Trophoblast cell (in vitro differentiated cells and primary cell): ENCODE data around the gene SPRN.
"Not testable (repeated sequence)": the region's sequence is repeated elsewhere in the genome, so short reads cannot be mapped to it uniquely, and the experiment has no call there.

Experiments
- DNase-seq, 2 donors: peaks; one replicate each; pipeline ENCODE4 v3.0.0-alpha.2; 2016
- H2AFZ ChIP-seq: 2 replicates; pipeline ENCODE4 v1.6.1; 2013; ENCODE audit warnings: low read length, moderate library complexity, mild to moderate bottlenecking; ENCODE audit not compliant: insufficient read depth, poor library complexity
- H2AK5ac ChIP-seq: 2 replicates; pipeline ENCODE4 v1.6.1; 2013; ENCODE audit warnings: mild to moderate bottlenecking, low read length
- H2BK120ac ChIP-seq: 2 replicates; pipeline ENCODE4 v1.6.1; 2013; ENCODE audit warnings: low read length, mild to moderate bottlenecking, moderate library complexity; ENCODE audit not compliant: insufficient read depth, poor library complexity
- H2BK12ac ChIP-seq: 2 replicates; pipeline ENCODE4 v1.6.1; 2013; ENCODE audit warnings: mild to moderate bottlenecking, low read length, moderate library complexity
- H2BK5ac ChIP-seq: 2 replicates; pipeline ENCODE4 v1.6.1; 2013; ENCODE audit warnings: low read length, low read depth, moderate library complexity, mild to moderate bottlenecking; ENCODE audit not compliant: poor library complexity
- H3K14ac ChIP-seq: 2 replicates; pipeline ENCODE4 v1.6.1; 2013; ENCODE audit warnings: mild to moderate bottlenecking, low read length
- H3K18ac ChIP-seq: 2 replicates; pipeline ENCODE4 v1.6.1; 2013; ENCODE audit warnings: mild to moderate bottlenecking, low read length
- H3K23ac ChIP-seq: 2 replicates; pipeline ENCODE4 v1.6.1; 2013; ENCODE audit warnings: low read length
- H3K27ac ChIP-seq: 2 replicates; pipeline ENCODE4 v1.5.1; 2013; ENCODE audit warnings: low read depth, mild to moderate bottlenecking, inconsistent platforms, low read length, moderate library complexity
- H3K27me3 ChIP-seq: 2 replicates; pipeline ENCODE4 v1.6.1; 2013; ENCODE audit warnings: inconsistent platforms, mild to moderate bottlenecking, low read length, moderate library complexity; ENCODE audit not compliant: insufficient read depth
- H3K36me3 ChIP-seq, 2 experiments: 1 replicate in 1 of 2; 2 replicates in 1 of 2; pipeline ENCODE4 v1.6.1; 2013; ENCODE audit warnings: low read length in 2 of 2, mild to moderate bottlenecking in 2 of 2, moderate library complexity in 1 of 2; ENCODE audit not compliant: insufficient read depth in 2 of 2, control insufficient read depth in 1 of 2
- H3K4ac ChIP-seq: 2 replicates; pipeline ENCODE4 v1.6.1; 2013; ENCODE audit warnings: low read depth, mild to moderate bottlenecking, low read length, moderate library complexity
- H3K4me1 ChIP-seq, 2 experiments: 1 replicate in 1 of 2; 2 replicates in 1 of 2; pipeline ENCODE4 v1.6.1; 2013; ENCODE audit warnings: low read length in 2 of 2, mild to moderate bottlenecking in 2 of 2, moderate library complexity in 1 of 2; ENCODE audit not compliant: insufficient read depth in 2 of 2, control insufficient read depth in 1 of 2
- H3K4me2 ChIP-seq: 2 replicates; pipeline ENCODE4 v1.6.1; 2013; ENCODE audit warnings: inconsistent platforms, mild to moderate bottlenecking, low read length, moderate library complexity
- H3K4me3 ChIP-seq: 2 replicates; pipeline ENCODE4 v1.5.1; 2013; ENCODE audit warnings: mild to moderate bottlenecking, low read depth, low read length, inconsistent platforms
- H3K79me1 ChIP-seq: one replicate; pipeline ENCODE4 v1.6.1; 2013; ENCODE audit warnings: low read length
- H3K79me2 ChIP-seq: 2 replicates; pipeline ENCODE4 v1.6.1; 2013; ENCODE audit warnings: low read length, mild to moderate bottlenecking; ENCODE audit not compliant: control insufficient read depth, insufficient read depth, poor library complexity
- H3K9ac ChIP-seq: 2 replicates; pipeline ENCODE4 v1.6.1; 2013; ENCODE audit warnings: mild to moderate bottlenecking, low read length
- H3K9me3 ChIP-seq: 2 replicates; pipeline ENCODE4 v1.6.1; 2013; ENCODE audit warnings: low read depth, mild to moderate bottlenecking, control low read depth, inconsistent platforms, low read length; ENCODE audit not compliant: insufficient read depth
- H4K12ac ChIP-seq: 2 replicates; pipeline ENCODE4 v1.6.1; 2013; ENCODE audit warnings: low read depth, mild to moderate bottlenecking, low read length, moderate library complexity
- H4K8ac ChIP-seq: 2 replicates; pipeline ENCODE4 v1.6.1; 2013; ENCODE audit warnings: low read depth, mild to moderate bottlenecking, low read length, moderate library complexity
- H4K91ac ChIP-seq: one replicate; pipeline ENCODE4 v1.6.1; 2013; ENCODE audit warnings: low read depth, mild to moderate bottlenecking, low read length, moderate library complexity
- WGBS: extraction: QIAGEN DNeasy Blood & Tissue Kit; methylation state at CpG from one replicate; pipeline ENCODE4 v1.1.7; 2013; ENCODE audit warnings: missing lambda C conversion rate; ENCODE audit not compliant: insufficient read length, insufficient coverage; ENCODE audit errors: extremely low coverage; 5-methylcytosine and 5-hydroxymethylcytosine counted together

Gene SPRN

DNA sequence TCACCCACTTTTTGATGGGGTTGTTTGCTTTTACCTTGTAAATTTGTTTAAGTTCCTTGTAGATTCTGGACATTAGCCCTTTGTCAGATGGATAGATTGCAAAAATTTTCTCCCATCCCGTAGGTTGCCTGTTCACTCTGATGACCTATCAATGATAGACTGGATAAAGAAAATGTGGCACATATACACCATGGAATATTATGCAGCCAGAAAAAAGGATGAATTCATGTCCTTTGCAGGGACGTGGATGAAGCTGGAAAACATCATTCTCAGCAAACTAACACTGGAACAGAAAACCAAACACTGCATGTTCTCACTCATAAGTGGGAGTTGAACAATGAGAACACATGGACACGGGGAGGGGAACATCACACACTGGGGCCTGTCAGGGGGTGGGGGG, 44.8 kb upstream of the SPRN start:
- DNase-seq, H4K91ac ChIP-seq, H3K4me1 ChIP-seq, H3K23ac ChIP-seq, H2AFZ ChIP-seq, H3K4me2 ChIP-seq, H3K4ac ChIP-seq, H3K4me3 ChIP-seq, H3K9ac ChIP-seq, H2BK12ac ChIP-seq, H3K18ac ChIP-seq, H3K79me1 ChIP-seq, H2BK5ac ChIP-seq, H3K79me2 ChIP-seq, H2BK120ac ChIP-seq, H3K27me3 ChIP-seq, H4K8ac ChIP-seq, H3K27ac ChIP-seq, H4K12ac ChIP-seq, H2AK5ac ChIP-seq, H3K36me3 ChIP-seq, H3K14ac ChIP-seq: not testable (repeated sequence)
- no CpG with 5 or more reads among the region's 3 CpGs for WGBS
- H3K9me3 ChIP-seq: peaks cover 59% of the 10 kb centered on the region

DNA sequence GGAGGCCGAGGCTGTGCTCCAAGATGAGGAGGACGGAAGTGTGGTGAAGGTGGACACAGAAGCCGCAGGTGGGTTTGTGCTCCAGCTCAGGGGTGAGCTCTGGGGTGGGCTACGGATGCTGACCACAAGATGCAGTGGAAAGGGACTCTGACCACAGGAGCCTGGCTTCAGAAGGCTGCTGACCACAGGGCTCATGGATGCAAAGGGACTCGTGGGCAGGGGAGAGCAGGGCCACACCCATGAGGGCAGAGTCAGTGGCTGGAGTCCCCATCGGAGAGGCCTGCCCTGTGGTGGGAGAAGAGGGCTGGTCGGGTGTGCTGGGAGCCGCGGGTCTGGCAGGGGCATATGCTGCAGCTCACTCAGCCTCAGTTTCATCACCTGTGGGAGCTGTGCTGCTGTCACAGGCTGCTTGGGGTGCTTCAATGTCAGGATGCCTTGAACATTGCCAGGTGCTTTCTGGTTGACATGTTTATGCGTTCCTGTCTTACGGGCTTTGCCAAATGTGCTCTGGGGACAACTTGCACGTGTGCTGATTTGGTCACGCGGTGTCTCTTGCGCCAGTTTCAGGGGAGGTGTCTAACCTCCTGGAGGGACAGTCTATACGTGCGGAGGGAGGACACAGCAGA, 43.0 kb upstream of the SPRN start:
- no peak overlapping the region for H2AK5ac ChIP-seq
- H4K8ac ChIP-seq: no peak overlapping the region
- H2BK12ac ChIP-seq: no peak overlapping the region
- H3K18ac ChIP-seq: no peak overlapping the region
- no peak overlapping the region for H2AFZ ChIP-seq
- no peak overlapping the region for H3K9ac ChIP-seq
- no peaks in the 10 kb centered on the region for H3K79me2 ChIP-seq
- no CpG with 5 or more reads among the region's 17 CpGs for WGBS
- H3K4me3 ChIP-seq: peak overlapping the region; percentile 30
- H4K91ac ChIP-seq: no peak overlapping the region
- no peak overlapping the region for H3K4ac ChIP-seq
- no peak for DNase-seq
- H3K27me3 ChIP-seq: no peaks in the 10 kb centered on the region
- no peaks in the 10 kb centered on the region for H3K36me3 ChIP-seq
- no peak overlapping the region for H3K14ac ChIP-seq
- peaks cover 53% of the 10 kb centered on the region for H3K9me3 ChIP-seq
- H3K23ac ChIP-seq: no peak overlapping the region
- no peaks in the 10 kb centered on the region for H3K4me1 ChIP-seq
- no peak overlapping the region for H3K4me2 ChIP-seq
- no peaks in the 10 kb centered on the region for H3K79me1 ChIP-seq
- H3K27ac ChIP-seq: no peak overlapping the region
- no peak overlapping the region for H2BK5ac ChIP-seq
- H4K12ac ChIP-seq: no peak overlapping the region
- no peak overlapping the region for H2BK120ac ChIP-seq

DNA sequence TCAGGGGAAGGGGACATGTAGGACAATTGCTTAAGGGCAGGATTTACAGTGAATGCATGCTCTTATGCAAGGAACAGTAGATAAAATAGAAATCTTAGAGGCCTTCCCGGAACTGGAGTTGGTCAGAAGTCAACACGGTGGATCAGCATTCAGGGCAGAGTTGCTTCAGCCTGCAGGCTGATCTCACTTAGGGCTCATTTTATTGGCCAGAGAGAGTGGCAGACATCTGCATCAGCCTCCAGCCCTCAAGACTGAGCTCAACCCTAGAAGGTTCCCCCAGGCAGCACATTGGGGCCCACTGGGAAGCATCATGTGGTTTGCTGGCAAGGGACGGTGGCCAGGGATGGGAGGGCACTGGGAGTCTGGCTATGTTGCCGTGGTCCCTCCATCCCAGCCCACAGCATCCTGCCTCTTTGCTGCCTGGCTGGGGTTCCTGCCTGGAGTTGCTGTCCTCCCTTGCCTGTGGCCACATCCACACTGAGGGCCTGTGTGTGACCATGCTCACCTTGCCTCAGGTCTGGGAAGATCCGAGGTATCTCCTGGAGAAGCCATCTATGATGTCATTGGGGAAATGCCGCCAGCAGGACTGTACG, 42.4 kb upstream of the SPRN start:
- WGBS: no CpG with 5 or more reads among the region's 7 CpGs
- H3K9me3 ChIP-seq: peaks cover 53% of the 10 kb centered on the region
- H3K4ac ChIP-seq: no peak overlapping the region
- H4K8ac ChIP-seq: no peak overlapping the region
- H2BK120ac ChIP-seq: no peak overlapping the region
- no peak overlapping the region for H2BK12ac ChIP-seq
- H3K9ac ChIP-seq: no peak overlapping the region
- no peak overlapping the region for H2AFZ ChIP-seq
- H3K18ac ChIP-seq: no peak overlapping the region
- no peaks in the 10 kb centered on the region for H3K79me2 ChIP-seq
- H3K4me1 ChIP-seq: no peaks in the 10 kb centered on the region
- H3K27ac ChIP-seq: no peak overlapping the region
- peak overlapping the region; percentile 3 for H3K4me3 ChIP-seq
- no peaks in the 10 kb centered on the region for H3K27me3 ChIP-seq
- H3K4me2 ChIP-seq: no peak overlapping the region
- H3K23ac ChIP-seq: no peak overlapping the region
- no peak overlapping the region for H2BK5ac ChIP-seq
- no peak overlapping the region for H4K12ac ChIP-seq
- H2AK5ac ChIP-seq: no peak overlapping the region
- no peaks in the 10 kb centered on the region for H3K79me1 ChIP-seq
- no peak overlapping the region for H4K91ac ChIP-seq
- no peak for DNase-seq
- H3K14ac ChIP-seq: no peak overlapping the region
- H3K36me3 ChIP-seq: no peaks in the 10 kb centered on the region

DNA sequence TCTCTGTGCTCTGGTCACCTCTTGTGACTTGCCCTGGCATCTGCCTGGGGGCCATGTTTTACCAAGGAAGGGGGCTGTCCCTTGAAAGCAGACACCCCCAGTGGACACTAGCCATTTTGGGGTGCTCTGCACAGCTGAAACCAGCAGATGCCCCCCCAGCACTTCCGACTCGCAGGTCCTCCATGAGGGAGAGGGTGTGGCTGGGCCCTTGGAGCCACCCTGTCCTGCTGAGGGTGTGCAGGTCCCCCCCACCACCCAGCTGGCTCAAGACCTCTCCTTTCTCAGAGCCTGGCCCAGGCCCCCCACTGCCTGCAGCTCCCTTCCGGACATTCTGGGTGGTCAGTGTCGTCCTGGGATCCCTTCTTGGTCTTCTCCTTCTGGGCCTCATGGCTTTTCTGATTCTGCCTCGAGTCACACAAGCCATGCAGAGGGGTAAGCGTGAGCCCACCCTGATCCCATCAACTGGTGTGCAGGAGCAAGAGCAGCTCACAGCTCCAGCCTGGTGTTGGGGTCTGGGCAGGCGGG, 41.6 kb upstream of the SPRN start:
- Histone ChIP-seq H3K23ac (no peak overlapping the region), H3K4me3 (no peak overlapping the region), H4K91ac (no peak overlapping the region), H3K14ac (no peak overlapping the region), H3K9ac (no peak overlapping the region), H2BK5ac (no peak overlapping the region), H3K9me3 (peaks cover 48% of the 10 kb centered on the region), H3K4me2 (no peak overlapping the region), H3K4ac (no peak overlapping the region), H3K79me1 (no peaks in the 10 kb centered on the region), H2BK120ac (no peak overlapping the region), H3K4me1 (no peaks in the 10 kb centered on the region), H3K36me3 (no peaks in the 10 kb centered on the region), H3K27ac (no peak overlapping the region), H4K8ac (no peak overlapping the region), H2AFZ (no peak overlapping the region), H4K12ac (no peak overlapping the region), H3K27me3 (no peaks in the 10 kb centered on the region), H3K79me2 (no peaks in the 10 kb centered on the region), H3K18ac (no peak overlapping the region), H2BK12ac (no peak overlapping the region), H2AK5ac (no peak overlapping the region)
- no peak for DNase-seq
- WGBS: no CpG with 5 or more reads among the region's 7 CpGs
